CD4-positive, CD25-positive, alpha-beta regulatory T cell (primary cell): ENCODE data around the gene P3H4. TPM values are rescaled to one million over a fixed set of nuclear protein-coding genes. Genes with fewer than 3 reads are reported as not detected.

ENCODE experiments used
- ATAC-seq, 2 donors: fragments of 150-1000 bp; cut with Tn5 transposase; one replicate each; pipeline ENCODE4 v1.10.0; 2021; ENCODE audit warnings: low read depth in 2 of 2, moderate number of reproducible peaks in 2 of 2, moderate library complexity in 1 of 2
- DNase-seq, 3 donors: peaks; one replicate each; pipeline versions ENCODE4 v3.0.0 to v3.0.0-alpha.2; 2012 to 2022; ENCODE audit warnings: mixed read lengths in 1 of 3
- H3K27ac ChIP-seq: one replicate; pipeline ENCODE4 v1.7.0; 2013; ENCODE audit warnings: mild to moderate bottlenecking, low read length; ENCODE audit not compliant: insufficient read depth, poor library complexity, severe bottlenecking
- H3K27me3 ChIP-seq: one replicate; pipeline ENCODE4 v1.7.0; 2013; ENCODE audit warnings: low read length; ENCODE audit not compliant: control insufficient read depth, insufficient read depth
- H3K36me3 ChIP-seq: one replicate; pipeline ENCODE4 v1.7.0; 2013; ENCODE audit warnings: mild to moderate bottlenecking, low read length, moderate library complexity; ENCODE audit not compliant: control insufficient read depth, insufficient read depth
- H3K4me1 ChIP-seq: 2 replicates; pipeline ENCODE4 v1.7.0; 2013; ENCODE audit warnings: mild to moderate bottlenecking, low read length; ENCODE audit not compliant: insufficient read depth, control insufficient read depth, poor library complexity, severe bottlenecking
- H3K4me3 ChIP-seq: one replicate; pipeline ENCODE4 v1.7.0; 2013; ENCODE audit warnings: low read depth, mild to moderate bottlenecking, low read length, moderate library complexity
- H3K9me3 ChIP-seq, 2 experiments: 1 replicate in 1 of 2; 2 replicates in 1 of 2; pipeline ENCODE4 v1.7.0; 2013; ENCODE audit warnings: low read length in 2 of 2, mild to moderate bottlenecking in 1 of 2, moderate library complexity in 1 of 2; ENCODE audit not compliant: control insufficient read depth in 2 of 2
- H3K27ac Mint-ChIP-seq, 3 donors: one replicate each; pipeline ENCODE4 v1.8.0; 2020 to 2022; ENCODE audit warnings: mild to moderate bottlenecking in 3 of 3, mixed read lengths in 3 of 3, moderate library complexity in 2 of 3
- H3K27me3 Mint-ChIP-seq: one replicate; pipeline ENCODE4 v1.8.0; 2022; ENCODE audit warnings: mild to moderate bottlenecking, mixed read lengths
- H3K36me3 Mint-ChIP-seq: one replicate; pipeline ENCODE4 v1.8.0; 2020; ENCODE audit warnings: mixed read lengths
- H3K4me1 Mint-ChIP-seq, 4 donors: one replicate each; pipeline ENCODE4 v1.8.0; 2020 to 2022; ENCODE audit warnings: mixed read lengths in 4 of 4, mild to moderate bottlenecking in 1 of 4
- H3K4me3 Mint-ChIP-seq, 4 donors: one replicate each; pipeline ENCODE4 v1.8.0; 2020 to 2022; ENCODE audit warnings: mild to moderate bottlenecking in 4 of 4, mixed read lengths in 4 of 4, moderate library complexity in 3 of 4
- H3K9me3 Mint-ChIP-seq, 7 donors: one replicate each; pipeline ENCODE4 v1.8.0; 2020 to 2022; ENCODE audit warnings: mixed read lengths in 7 of 7, mild to moderate bottlenecking in 3 of 7, moderate library complexity in 2 of 7
- polyA plus RNA-seq, 4 donors: library from polyadenylated mRNA; unstranded; fragments of 300-500 nt; fragmentation: Illumina TruSeq; gene quantifications; one replicate each; pipeline ENCODE4 v1.2.3, GENCODE V29; 2021
- total RNA-seq: library from RNA; stranded (reverse); gene quantifications from one replicate; pipeline ENCODE4 v1.2.3, GENCODE V29; 2022

Gene P3H4
- total and polyA plus RNA-seq, 5 donors from 2014 or later = 0.59 to 2.9 (median 2.5) TPM

GRCh38 chr17:41824086-41824485 lies 12.3 kb upstream of the P3H4 start:
- Mint-ChIP-seq H3K9me3 (no peaks in the 10 kb centered on the region), H3K4me3 (no peak overlapping the region), H3K36me3 (no peaks in the 10 kb centered on the region), H3K4me1 (no peaks in the 10 kb centered on the region), H3K27ac (no peak overlapping the region), H3K27me3 (no peaks in the 10 kb centered on the region)
- no peaks in the 10 kb centered on the region for H3K4me1 ChIP-seq
- H3K4me3 ChIP-seq = no peak overlapping the region
- no peaks in the 10 kb centered on the region for H3K27me3 ChIP-seq
- DNase-seq (no peak), ATAC-seq (no peak)
- H3K36me3 ChIP-seq = peaks cover 2% of the 10 kb centered on the region
- no peak overlapping the region for H3K27ac ChIP-seq
- H3K9me3 ChIP-seq = no peaks in the 10 kb centered on the region

- no peak overlapping the region for H3K27ac Mint-ChIP-seq
- Histone ChIP-seq H3K9me3 (no peaks in the 10 kb centered on the region), H3K4me3 (no peak overlapping the region), H3K27me3 (no peaks in the 10 kb centered on the region), H3K4me1 (no peaks in the 10 kb centered on the region), H3K27ac (no peak overlapping the region), H3K36me3 (peaks cover 2% of the 10 kb centered on the region)
- DNase-seq = no peak
- H3K4me3 Mint-ChIP-seq = no peak overlapping the region
- H3K9me3 Mint-ChIP-seq = no peaks in the 10 kb centered on the region
- no peaks in the 10 kb centered on the region for H3K36me3 Mint-ChIP-seq
- ATAC-seq = no peak
- H3K4me1 Mint-ChIP-seq = no peaks in the 10 kb centered on the region
- H3K27me3 Mint-ChIP-seq = no peaks in the 10 kb centered on the region
These were observed 11.8 kb upstream of the P3H4 start for GRCh38 chr17:41823580-41823979.

- H3K27me3 Mint-ChIP-seq = no peaks in the 10 kb centered on the region
- no peak overlapping the region for H3K4me3 Mint-ChIP-seq
- Histone ChIP-seq H3K4me3 (no peak overlapping the region), H3K4me1 (no peaks in the 10 kb centered on the region), H3K27me3 (no peaks in the 10 kb centered on the region), H3K36me3 (peaks cover 2% of the 10 kb centered on the region), H3K9me3 (no peaks in the 10 kb centered on the region), H3K27ac (no peak overlapping the region)
- H3K36me3 Mint-ChIP-seq = no peaks in the 10 kb centered on the region
- no peak overlapping the region for H3K27ac Mint-ChIP-seq
- no peaks in the 10 kb centered on the region for H3K9me3 Mint-ChIP-seq
- H3K4me1 Mint-ChIP-seq = no peaks in the 10 kb centered on the region
- no peak for ATAC-seq
- no peak for DNase-seq
These were observed 11.4 kb upstream of the P3H4 start for GRCh38 chr17:41823141-41823524.

GRCh38 chr17:41822216-41823140 lies 10.7 kb upstream of the P3H4 start:
- Mint-ChIP-seq H3K27ac (no peak overlapping the region), H3K27me3 (no peaks in the 10 kb centered on the region), H3K4me1 (no peaks in the 10 kb centered on the region), H3K4me3 (no peak overlapping the region), H3K9me3 (no peaks in the 10 kb centered on the region), H3K36me3 (no peaks in the 10 kb centered on the region)
- no peak for ATAC-seq
- DNase-seq = no peak
- H3K4me3 ChIP-seq = no peak overlapping the region
- no peaks in the 10 kb centered on the region for H3K27me3 ChIP-seq
- H3K4me1 ChIP-seq = no peaks in the 10 kb centered on the region
- no peaks in the 10 kb centered on the region for H3K9me3 ChIP-seq
- no peak overlapping the region for H3K27ac ChIP-seq
- peaks cover 2% of the 10 kb centered on the region for H3K36me3 ChIP-seq

- Mint-ChIP-seq H3K9me3 (no peaks in the 10 kb centered on the region), H3K27me3 (no peaks in the 10 kb centered on the region), H3K36me3 (no peaks in the 10 kb centered on the region), H3K4me1 (no peaks in the 10 kb centered on the region), H3K4me3 (no peak overlapping the region), H3K27ac (no peak overlapping the region)
- H3K4me3 ChIP-seq = no peak overlapping the region
- no peaks in the 10 kb centered on the region for H3K36me3 ChIP-seq
- DNase-seq = no peak
- no peaks in the 10 kb centered on the region for H3K9me3 ChIP-seq
- H3K27me3 ChIP-seq = no peaks in the 10 kb centered on the region
- ATAC-seq = no peak
- H3K27ac ChIP-seq = no peak overlapping the region
- no peaks in the 10 kb centered on the region for H3K4me1 ChIP-seq
These were observed 10.0 kb upstream of the P3H4 start for GRCh38 chr17:41821776-41822175.

- H3K27ac Mint-ChIP-seq = no peak overlapping the region
- no peak for ATAC-seq
These were observed 6.3 kb upstream of the P3H4 start for GRCh38 chr17:41818024-41818423.

GRCh38 chr17:41816637-41817320 lies 5.0 kb upstream of the P3H4 start:
- Mint-ChIP-seq H3K36me3 (no peaks in the 10 kb centered on the region), H3K9me3 (no peaks in the 10 kb centered on the region), H3K27ac (peak overlapping the region in 1 of 3 donors; percentile 9), H3K27me3 (peaks cover 14% of the 10 kb centered on the region), H3K4me3 (no peak overlapping the region), H3K4me1 (peaks cover 0 to 16% (median 2%) of the 10 kb centered on the region in 4 donors)
- DNase-seq (no peak), ATAC-seq (no peak)
- H3K9me3 ChIP-seq = no peaks in the 10 kb centered on the region
- H3K27ac ChIP-seq = no peak overlapping the region
- H3K36me3 ChIP-seq = no peaks in the 10 kb centered on the region
- peaks cover 13% of the 10 kb centered on the region for H3K4me1 ChIP-seq
- no peak overlapping the region for H3K4me3 ChIP-seq
- no peaks in the 10 kb centered on the region for H3K27me3 ChIP-seq

More at GRCh38 chr17:41818024-41818423, 6.3 kb upstream of the P3H4 start:
- peaks cover under 1% of the 10 kb centered on the region for H3K4me1 ChIP-seq
- H3K36me3 Mint-ChIP-seq = no peaks in the 10 kb centered on the region
- no peaks in the 10 kb centered on the region for H3K9me3 ChIP-seq
- no peak for DNase-seq
- no peak overlapping the region for H3K4me3 ChIP-seq
- no peaks in the 10 kb centered on the region for H3K27me3 ChIP-seq
- no peak overlapping the region for H3K4me3 Mint-ChIP-seq
- H3K4me1 Mint-ChIP-seq = peaks cover 0 to 6% (median 2%) of the 10 kb centered on the region in 4 donors
- no peaks in the 10 kb centered on the region for H3K9me3 Mint-ChIP-seq
- no peaks in the 10 kb centered on the region for H3K36me3 ChIP-seq
- H3K27ac ChIP-seq = no peak overlapping the region
- H3K27me3 Mint-ChIP-seq = peaks cover 14% of the 10 kb centered on the region
